ENCODE measurements around the gene TRAPPC3.

GRCh38 chr1:36159614-36160387 is 10.5 kb upstream of the TRAPPC3 start:
- TF ChIP-seq CTCF (conservative IDR thresholded peaks at IDR 0.05; ENCODE audit: low read depth, low read length) (no peak), EZH2phosphoT487 (IDR thresholded peaks at IDR 0.05; ENCODE audit: borderline replicate concordance, low read length) (no peak)
